Ovary (tissue), 9 donors: ENCODE measurements around the gene MAP3K10. TPM values are rescaled to one million over a fixed set of nuclear protein-coding genes. Genes with fewer than 3 reads are reported as not detected.

Experiments used
- DNase-seq, 5 donors: peaks; one replicate each; pipeline ENCODE4 v3.0.0-alpha.2; 2019 to 2020
- H3K27ac ChIP-seq, 2 donors: fragments of 200-600 bp; one replicate each; pipeline versions ENCODE4 v1.5.1 to v1.8.0; 2019 to 2022
- H3K27me3 ChIP-seq: fragments of 200-600 bp; one replicate; pipeline ENCODE4 v1.8.0; 2022
- H3K36me3 ChIP-seq: fragments of 200-600 bp; sonication (generic); one replicate; pipeline ENCODE4 v1.5.1; 2019
- H3K4me1 ChIP-seq: one replicate; pipeline ENCODE4 v1.8.1; 2013; ENCODE audit warnings: mild to moderate bottlenecking, moderate library complexity; ENCODE audit not compliant: insufficient read depth
- H3K4me3 ChIP-seq: fragments of 200-600 bp; sonication (generic); one replicate; pipeline ENCODE4 v1.5.1; 2017
- H3K9me3 ChIP-seq, 2 donors: fragments of 200-600 bp in 1 of 2; sonication (generic) in 1 of 2; one replicate each; pipeline versions ENCODE4 v1.5.1 to v1.8.1; 2013 to 2019; ENCODE audit warnings: mild to moderate bottlenecking in 1 of 2, moderate library complexity in 1 of 2
- EP300 ChIP-seq: sonication (generic); formaldehyde crosslinking; IDR thresholded peaks from one replicate; pipeline ENCODE4 v1.6.1; 2017; ENCODE audit warnings: antibody characterized with exemption
- POLR2A ChIP-seq: fragments of 450-650 bp; IDR thresholded peaks from one replicate; pipeline ENCODE4 v1.6.1; 2017; ENCODE audit warnings: antibody characterized with exemption, mild to moderate bottlenecking, moderate library complexity
- WGBS, 3 donors: extraction: QIAGEN DNeasy Blood & Tissue Kit in 1 of 3; methylation state at CpG; one replicate each; pipeline versions ENCODE4 v1.1.5 to v1.1.7; 2013 to 2017; 5-methylcytosine and 5-hydroxymethylcytosine counted together
- intact Hi-C, 4 donors: fragments of 100-400 bp; cut with DNase I; formaldehyde crosslinking; loops; one replicate each; pipeline versions ENCODE4 v1.11.0 to v1.15.1; 2022 to 2023
- polyA plus RNA-seq, 2 donors: library from polyadenylated mRNA; stranded (reverse); fragments of 200-250 nt in 1 of 2; fragments of 350-450 nt in 1 of 2; fragmentation: Illumina TruSeq in 1 of 2; extraction: RNeasy Lipid Tissue Mini Kit (QIAGEN cat#74804) in 1 of 2; gene quantifications; one replicate each; pipeline ENCODE4 v1.2.3, GENCODE V29; 2013 to 2014
- total RNA-seq, 7 donors: library from RNA; depleted of rRNA in 2 of 7; stranded (reverse); fragments of >200 nt in 2 of 7; fragmentation: NEBNext Ultra II Directional in 3 of 7; extraction: Animal tissue kit (Norgen Biotek cat#: 25700) in 3 of 7; gene quantifications; one replicate each; pipeline versions ENCODE4 v1.1.0 to v1.2.4, GENCODE V29; 2016 to 2023
- TF ChIP-seq, protein P1 (sequence below), 3 donors: fragments of 450-650 bp in 2 of 3; fragments of 200-600 bp in 1 of 3; IDR thresholded peaks; one replicate each; pipeline versions ENCODE4 v1.5.1 to v1.8.0; 2016 to 2022; ENCODE audit warnings: antibody characterized with exemption in 3 of 3, mild to moderate bottlenecking in 1 of 3
- donor health status: DM: no; HTN: no; CAD: no; lungs with moderate emphysema.
- donor health status: DM: no; HTN: no; CAD: no.
- donor health status: Bipolar disorder and iron deficiency.
- donor health status: DM: yes; HTN: yes; CAD: no.
- donor health status: DM: no; HTN: no; CAD: no.
- donor health status: DM: yes; HTN: yes; CAD: no.

Gene MAP3K10
- total and polyA plus RNA-seq, 9 donors, result 1.2 to 26.2 (median 14.6) TPM

DNA sequence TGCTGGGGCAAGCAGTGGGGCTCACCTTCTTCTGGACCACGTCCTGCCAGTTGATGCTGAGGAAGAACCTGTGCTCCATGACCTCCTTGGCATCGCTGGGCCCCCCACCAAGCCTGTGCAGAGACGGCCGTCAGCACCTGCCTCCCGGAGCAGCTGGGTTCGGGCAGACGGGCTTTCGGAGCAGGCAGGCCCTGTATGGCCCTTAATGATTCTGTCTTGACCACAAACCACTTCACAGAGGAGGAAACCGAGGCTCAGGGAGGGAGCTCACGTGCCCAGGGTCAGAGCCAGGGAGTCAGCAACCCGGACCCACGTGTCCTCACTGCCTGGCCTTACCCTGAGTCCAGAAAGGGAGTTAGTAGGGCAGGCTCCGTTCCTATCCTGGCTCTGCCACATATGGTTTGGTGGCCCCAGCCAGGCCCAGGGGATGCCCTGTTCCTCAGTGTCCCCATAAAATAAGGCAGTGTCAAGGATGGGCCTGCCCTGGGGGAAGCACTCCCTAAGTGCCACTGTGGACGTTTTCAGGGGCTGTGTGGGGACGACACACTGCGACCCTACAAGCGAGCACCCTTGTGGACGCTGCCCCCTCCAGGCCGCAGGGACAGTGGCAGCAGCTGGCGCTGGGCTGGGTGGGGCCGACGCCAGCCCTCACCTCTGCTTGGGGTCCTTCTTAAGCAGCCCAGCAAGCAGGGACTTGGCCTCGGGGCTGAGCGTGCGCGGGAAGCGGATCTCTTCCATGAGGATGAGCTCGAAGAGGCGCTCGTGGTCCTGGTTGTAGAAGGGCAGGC is 44.2 kb downstream of the MAP3K10 start:
- Histone ChIP-seq H3K4me1 (no peaks in the 10 kb centered on the region), H3K36me3 (no peaks in the 10 kb centered on the region), H3K4me3 (no peak overlapping the region), H3K27ac (no peak overlapping the region), H3K27me3 (no peaks in the 10 kb centered on the region), H3K9me3 (no peaks in the 10 kb centered on the region)
- TF ChIP-seq, protein P1, sequence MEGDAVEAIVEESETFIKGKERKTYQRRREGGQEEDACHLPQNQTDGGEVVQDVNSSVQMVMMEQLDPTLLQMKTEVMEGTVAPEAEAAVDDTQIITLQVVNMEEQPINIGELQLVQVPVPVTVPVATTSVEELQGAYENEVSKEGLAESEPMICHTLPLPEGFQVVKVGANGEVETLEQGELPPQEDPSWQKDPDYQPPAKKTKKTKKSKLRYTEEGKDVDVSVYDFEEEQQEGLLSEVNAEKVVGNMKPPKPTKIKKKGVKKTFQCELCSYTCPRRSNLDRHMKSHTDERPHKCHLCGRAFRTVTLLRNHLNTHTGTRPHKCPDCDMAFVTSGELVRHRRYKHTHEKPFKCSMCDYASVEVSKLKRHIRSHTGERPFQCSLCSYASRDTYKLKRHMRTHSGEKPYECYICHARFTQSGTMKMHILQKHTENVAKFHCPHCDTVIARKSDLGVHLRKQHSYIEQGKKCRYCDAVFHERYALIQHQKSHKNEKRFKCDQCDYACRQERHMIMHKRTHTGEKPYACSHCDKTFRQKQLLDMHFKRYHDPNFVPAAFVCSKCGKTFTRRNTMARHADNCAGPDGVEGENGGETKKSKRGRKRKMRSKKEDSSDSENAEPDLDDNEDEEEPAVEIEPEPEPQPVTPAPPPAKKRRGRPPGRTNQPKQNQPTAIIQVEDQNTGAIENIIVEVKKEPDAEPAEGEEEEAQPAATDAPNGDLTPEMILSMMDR (IDR thresholded peaks at IDR 0.05), result no peak
- TF ChIP-seq EP300 (no peak), POLR2A (no peak)
- DNase-seq, result peak in 1 of 5 donors; percentile 18
- intact Hi-C loops, result loop anchor here in 1 of 4 donors (5.0 kb wide), 1 partner anchor 43 kb away; the partner anchor contains the start of gene MAP3K10
- WGBS, 3 donors, result 87 to 93% (median 92%) methylated on average over 26 to 30 of the region's 30 CpGs

- intact Hi-C loops, result loop anchor here in 1 of 4 donors (5.0 kb wide), 1 partner anchor 44 kb away; the partner anchor contains the start of gene MAP3K10
- Histone ChIP-seq H3K27ac (no peak overlapping the region), H3K9me3 (no peaks in the 10 kb centered on the region), H3K4me1 (no peaks in the 10 kb centered on the region), H3K27me3 (no peaks in the 10 kb centered on the region), H3K4me3 (no peak overlapping the region), H3K36me3 (no peaks in the 10 kb centered on the region)
- TF ChIP-seq POLR2A, result no peak
- TF ChIP-seq, protein P1 (IDR thresholded peaks at IDR 0.05), result no peak
- TF ChIP-seq EP300, result no peak
- WGBS, 3 donors, result 91 to 96% (median 93%) methylated on average over 9 of the region's 9 CpGs
- no peak for DNase-seq
Observed at GRCh38 chr19:40236026-40236355, 44.8 kb downstream of the MAP3K10 start.

DNA sequence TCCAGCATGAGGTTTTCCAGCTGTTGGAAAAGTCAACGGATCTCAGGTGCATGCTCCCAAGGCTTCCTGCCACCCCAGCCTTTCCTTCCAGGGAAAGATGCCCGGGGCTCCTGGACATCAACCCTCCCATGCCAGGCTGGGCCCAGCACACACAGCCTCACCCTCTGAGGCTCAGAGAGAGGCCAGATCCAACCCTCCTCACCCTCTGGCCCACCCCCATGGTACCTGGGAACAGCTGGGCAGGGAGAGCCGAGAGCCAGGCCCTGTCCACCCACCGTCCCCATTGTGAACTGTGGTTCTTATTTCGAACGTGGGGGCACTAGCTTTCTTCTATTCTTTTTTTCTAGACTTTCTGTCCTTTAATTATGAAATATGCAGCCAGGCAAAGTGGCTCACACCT is 45.1 kb downstream of the MAP3K10 start:
- Histone ChIP-seq H3K4me1 (no peaks in the 10 kb centered on the region), H3K27ac (no peak overlapping the region), H3K27me3 (no peaks in the 10 kb centered on the region), H3K4me3 (no peak overlapping the region), H3K9me3 (no peaks in the 10 kb centered on the region), H3K36me3 (no peaks in the 10 kb centered on the region)
- WGBS, 3 donors, result 82 to 89% (median 88%) methylated on average over 6 of the region's 6 CpGs
- DNase-seq, result no peak
- intact Hi-C loops, result loop anchor here in 1 of 4 donors (5.0 kb wide), 1 partner anchor 44 kb away; the partner anchor contains the start of gene MAP3K10
- TF ChIP-seq POLR2A (no peak), EP300 (no peak)
- TF ChIP-seq, protein P1 (IDR thresholded peaks at IDR 0.05), result no peak

DNA sequence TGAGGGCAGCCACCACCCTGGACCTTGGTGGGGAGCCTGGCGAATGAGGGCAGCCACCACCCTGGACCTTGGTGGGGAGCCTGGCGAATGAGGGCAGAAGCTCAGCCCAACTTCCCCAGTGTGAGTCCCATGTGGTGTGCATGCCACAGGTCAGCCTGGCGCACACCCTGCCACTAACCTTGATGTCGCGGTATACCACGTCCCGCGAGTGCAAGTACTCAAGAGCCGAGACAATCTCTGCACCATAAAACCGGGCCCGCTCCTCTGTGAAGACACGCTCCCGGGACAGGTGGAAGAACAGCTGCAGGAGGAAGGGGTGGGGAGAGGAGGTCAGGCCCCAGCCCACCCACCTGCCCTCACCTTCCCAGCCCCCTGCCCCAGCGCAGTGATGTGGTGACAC is 46.6 kb downstream of the MAP3K10 start:
- Histone ChIP-seq H3K9me3 (no peaks in the 10 kb centered on the region), H3K4me3 (no peak overlapping the region), H3K36me3 (no peaks in the 10 kb centered on the region), H3K27ac (no peak overlapping the region), H3K4me1 (peaks cover 10% of the 10 kb centered on the region), H3K27me3 (no peaks in the 10 kb centered on the region)
- WGBS, 3 donors, result 95 to 99% (median 95%) methylated on average over 14 of the region's 14 CpGs
- no peak for TF ChIP-seq EP300
- TF ChIP-seq, protein P1 (IDR thresholded peaks at IDR 0.05), result no peak
- TF ChIP-seq POLR2A, result no peak
- no peak for DNase-seq
- intact Hi-C loops, result loop anchor here in 1 of 4 donors (5.0 kb wide), 1 partner anchor 45 kb away; the partner anchor contains the start of gene MAP3K10
